ENCODE data around the gene SPSB4.

SPSB4 gene

DNA sequence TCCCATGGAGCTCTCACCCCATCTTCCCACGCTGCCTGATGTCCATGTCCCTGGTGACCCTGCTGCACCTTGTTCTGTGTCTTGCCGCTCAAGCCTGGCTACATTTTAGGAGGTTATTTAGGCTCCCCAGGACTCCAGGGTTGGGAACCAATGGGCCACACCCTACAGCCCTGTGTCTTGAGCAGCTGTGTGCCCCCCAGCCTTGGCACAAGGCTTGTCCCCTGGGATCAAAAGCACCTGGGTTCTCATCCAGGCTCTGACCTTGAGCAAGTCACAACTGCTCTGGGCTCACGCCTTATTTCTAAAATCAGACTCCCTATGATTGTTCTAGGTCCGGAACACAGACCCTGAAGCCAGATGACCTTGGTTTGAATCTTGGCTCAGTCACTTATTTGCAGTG is 14.1 kb downstream of the SPSB4 start:
- Histone ChIP-seq H3K4me3 (ENCODE audit: low read depth, low read length) (no peak overlapping the region), H3K4me1 (ENCODE audit: control insufficient read depth, insufficient read depth, low read length) (no peaks in the 10 kb centered on the region), H3K36me3 (ENCODE audit: control insufficient read depth in 2 of 2, insufficient read depth in 1 of 2, low read length in 2 of 2) (peaks cover 0 to 9% of the 10 kb centered on the region in 2 experiments; a peak in 1 of 3 replicates), H3K9me3 (ENCODE audit: control insufficient read depth, insufficient read depth, low read depth, low read length) (no peaks in the 10 kb centered on the region), H3K27ac (ENCODE audit: extremely low read depth, low read depth, low read length) (no peak overlapping the region)
- POLR2A ChIA-PET, result no interaction called here
- CTCF ChIA-PET, result interaction anchor here (0.6 to 1.5 kb wide), 2 partner anchors 14 to 54 kb away, joined by 3 to 4 read pairs; no protein-coding TSS in a partner anchor
- TF ChIP-seq GFI1B (tag by site-specific recombination; IDR thresholded peaks at IDR 0.05), result no peak
- TF ChIP-seq ZNF311 (tag by site-specific recombination; IDR thresholded peaks at IDR 0.05; ENCODE audit: borderline replicate concordance), result no peak
- no peak for TF ChIP-seq ZNF544 (tag by site-specific recombination; IDR thresholded peaks at IDR 0.05)
- no peak for TF ChIP-seq YY1 (tag by site-specific recombination; IDR thresholded peaks at IDR 0.05)
- TF ChIP-seq ZNF660 (tag by site-specific recombination; IDR thresholded peaks at IDR 0.05), result no peak
- TF ChIP-seq ZNF623 (tag by site-specific recombination; IDR thresholded peaks at IDR 0.05), result no peak
- TF ChIP-seq ZNF707 (tag by site-specific recombination; IDR thresholded peaks at IDR 0.05), result no peak

DNA sequence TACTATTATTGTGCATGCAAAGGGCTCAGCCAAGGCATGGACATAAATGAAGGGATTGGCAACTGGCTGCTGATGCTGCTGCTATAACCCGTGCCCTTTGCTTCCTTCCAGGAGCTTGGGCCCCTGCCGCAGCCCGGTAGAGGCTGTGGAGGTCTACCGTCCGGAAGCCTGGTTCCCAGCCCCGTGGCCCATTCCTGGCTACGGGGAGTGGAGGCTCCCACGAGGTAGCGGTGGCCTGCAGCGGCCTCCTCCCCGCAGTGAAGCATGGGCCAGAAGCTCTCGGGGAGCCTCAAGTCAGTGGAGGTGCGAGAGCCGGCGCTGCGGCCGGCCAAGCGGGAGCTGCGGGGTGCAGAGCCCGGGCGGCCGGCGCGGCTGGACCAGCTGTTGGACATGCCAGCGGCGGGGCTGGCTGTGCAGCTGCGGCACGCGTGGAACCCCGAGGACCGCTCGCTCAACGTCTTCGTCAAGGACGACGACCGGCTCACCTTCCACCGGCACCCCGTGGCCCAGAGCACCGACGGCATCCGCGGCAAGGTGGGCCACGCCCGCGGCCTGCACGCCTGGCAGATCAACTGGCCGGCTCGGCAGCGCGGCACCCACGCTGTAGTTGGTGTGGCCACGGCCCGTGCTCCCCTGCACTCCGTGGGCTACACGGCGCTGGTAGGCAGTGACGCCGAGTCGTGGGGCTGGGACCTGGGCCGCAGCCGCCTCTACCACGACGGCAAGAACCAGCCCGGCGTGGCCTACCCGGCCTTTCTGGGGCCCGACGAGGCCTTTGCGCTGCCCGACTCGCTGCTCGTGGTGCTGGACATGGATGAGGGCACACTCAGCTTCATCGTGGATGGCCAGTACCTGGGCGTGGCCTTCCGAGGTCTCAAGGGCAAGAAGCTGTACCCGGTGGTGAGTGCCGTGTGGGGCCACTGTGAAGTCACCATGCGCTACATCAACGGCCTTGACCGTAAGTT is 15.0 kb downstream of the SPSB4 start:
- Histone ChIP-seq H3K4me1 (ENCODE audit: control insufficient read depth, insufficient read depth, low read length) (no peaks in the 10 kb centered on the region), H3K36me3 (ENCODE audit: control insufficient read depth in 2 of 2, insufficient read depth in 1 of 2, low read length in 2 of 2) (peaks cover 0 to 9% of the 10 kb centered on the region in 2 experiments; a peak in 1 of 3 replicates), H3K9me3 (ENCODE audit: control insufficient read depth, insufficient read depth, low read depth, low read length) (no peaks in the 10 kb centered on the region), H3K4me3 (ENCODE audit: low read depth, low read length) (no peak overlapping the region), H3K27ac (ENCODE audit: extremely low read depth, low read depth, low read length) (no peak overlapping the region)
- TF ChIP-seq ZNF423 (tag by site-specific recombination; IDR thresholded peaks at IDR 0.05) (no peak), ZNF621 (tag by site-specific recombination; IDR thresholded peaks at IDR 0.05) (no peak), ZNF561 (tag by site-specific recombination; IDR thresholded peaks at IDR 0.05; ENCODE audit: borderline replicate concordance) (no peak), ZNF624 (tag by site-specific recombination; IDR thresholded peaks at IDR 0.05) (no peak)
- CTCF ChIA-PET, result no interaction called here
- POLR2A ChIA-PET, result interaction anchor here (1.3 kb wide), 1 partner anchor 14 kb away, joined by 3 read pairs; no protein-coding TSS in a partner anchor

DNA sequence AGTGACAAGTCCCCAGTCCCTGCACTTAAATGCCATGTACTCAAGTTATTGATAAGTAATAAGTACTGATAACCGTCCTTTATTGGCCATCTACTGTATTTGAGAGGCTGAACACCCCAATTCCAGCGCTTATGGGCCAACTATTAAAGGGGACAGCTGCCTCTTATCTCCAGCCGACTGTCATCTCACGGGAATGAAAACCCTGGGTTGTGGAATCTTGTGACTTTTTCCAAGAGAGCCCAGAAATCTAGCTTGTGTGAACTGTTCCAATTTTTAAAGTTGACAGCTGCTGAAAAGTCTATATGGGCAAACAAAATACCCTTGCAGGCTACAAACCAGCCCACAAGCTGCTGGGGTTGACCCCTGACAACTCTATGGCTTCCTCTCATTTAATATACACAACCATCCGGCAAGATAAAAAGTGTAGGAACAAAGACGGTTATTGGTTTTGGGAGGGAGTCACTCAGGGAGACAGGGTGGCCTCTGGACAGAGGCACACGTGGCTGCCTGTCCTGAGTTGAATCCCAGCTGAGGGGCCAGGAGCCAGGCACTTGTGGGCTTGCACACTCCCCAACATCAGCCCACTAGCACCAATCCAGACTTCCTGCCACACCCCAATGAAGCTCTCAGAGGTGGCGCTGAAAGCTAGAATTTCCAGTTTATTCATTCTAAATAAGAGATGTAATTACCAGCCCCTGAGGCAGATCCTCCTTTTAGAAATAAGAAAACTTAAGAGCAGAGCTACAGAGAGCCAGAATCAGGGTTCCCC is 16.2 kb downstream of the SPSB4 start:
- H3K4me1 ChIP-seq (ENCODE audit: control insufficient read depth, insufficient read depth, low read length), result no peaks in the 10 kb centered on the region
- peaks cover 0 to 9% of the 10 kb centered on the region in 2 experiments; a peak in 1 of 3 replicates for H3K36me3 ChIP-seq (ENCODE audit: control insufficient read depth in 2 of 2, insufficient read depth in 1 of 2, low read length in 2 of 2)
- H3K4me3 ChIP-seq (ENCODE audit: low read depth, low read length), result no peak overlapping the region
- no peaks in the 10 kb centered on the region for H3K9me3 ChIP-seq (ENCODE audit: control insufficient read depth, insufficient read depth, low read depth, low read length)
- CTCF ChIA-PET, result interaction anchor here (0.7 kb wide), 1 partner anchor 203 kb away, joined by 3 read pairs; no protein-coding TSS in a partner anchor
- POLR2A ChIA-PET, result interaction anchor here (1.3 kb wide), 1 partner anchor 15 kb away, joined by 3 read pairs; no protein-coding TSS in a partner anchor
- no peak overlapping the region for H3K27ac ChIP-seq (ENCODE audit: extremely low read depth, low read depth, low read length)
- TF ChIP-seq ZFP37 (tag by site-specific recombination; IDR thresholded peaks at IDR 0.05), result no peak
- TF ChIP-seq, protein P1, sequence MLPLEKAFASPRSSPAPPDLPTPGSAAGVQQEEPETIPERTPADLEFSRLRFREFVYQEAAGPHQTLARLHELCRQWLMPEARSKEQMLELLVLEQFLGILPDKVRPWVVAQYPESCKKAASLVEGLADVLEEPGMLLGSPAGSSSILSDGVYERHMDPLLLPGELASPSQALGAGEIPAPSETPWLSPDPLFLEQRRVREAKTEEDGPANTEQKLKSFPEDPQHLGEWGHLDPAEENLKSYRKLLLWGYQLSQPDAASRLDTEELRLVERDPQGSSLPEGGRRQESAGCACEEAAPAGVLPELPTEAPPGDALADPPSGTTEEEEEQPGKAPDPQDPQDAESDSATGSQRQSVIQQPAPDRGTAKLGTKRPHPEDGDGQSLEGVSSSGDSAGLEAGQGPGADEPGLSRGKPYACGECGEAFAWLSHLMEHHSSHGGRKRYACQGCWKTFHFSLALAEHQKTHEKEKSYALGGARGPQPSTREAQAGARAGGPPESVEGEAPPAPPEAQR (tag by site-specific recombination; IDR thresholded peaks at IDR 0.05), result no peak
- TF ChIP-seq, protein P2, sequence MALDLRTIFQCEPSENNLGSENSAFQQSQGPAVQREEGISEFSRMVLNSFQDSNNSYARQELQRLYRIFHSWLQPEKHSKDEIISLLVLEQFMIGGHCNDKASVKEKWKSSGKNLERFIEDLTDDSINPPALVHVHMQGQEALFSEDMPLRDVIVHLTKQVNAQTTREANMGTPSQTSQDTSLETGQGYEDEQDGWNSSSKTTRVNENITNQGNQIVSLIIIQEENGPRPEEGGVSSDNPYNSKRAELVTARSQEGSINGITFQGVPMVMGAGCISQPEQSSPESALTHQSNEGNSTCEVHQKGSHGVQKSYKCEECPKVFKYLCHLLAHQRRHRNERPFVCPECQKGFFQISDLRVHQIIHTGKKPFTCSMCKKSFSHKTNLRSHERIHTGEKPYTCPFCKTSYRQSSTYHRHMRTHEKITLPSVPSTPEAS (tag by site-specific recombination; IDR thresholded peaks at IDR 0.05), result no peak
- TF ChIP-seq ZNF585B (tag by site-specific recombination; IDR thresholded peaks at IDR 0.05), result no peak
- no peak for TF ChIP-seq ZNF324 (tag by site-specific recombination; IDR thresholded peaks at IDR 0.05)
- TF ChIP-seq ZNF341 (tag by site-specific recombination; IDR thresholded peaks at IDR 0.05; ENCODE audit: low read depth), result no peak
- TF ChIP-seq HOXC10 (CRISPR knock-in tag; IDR thresholded peaks at IDR 0.05), result no peak
- no peak for TF ChIP-seq EGR2 (tag by site-specific recombination; IDR thresholded peaks at IDR 0.05; ENCODE audit: low read depth)
- no peak for TF ChIP-seq IKZF3 (tag by site-specific recombination; IDR thresholded peaks at IDR 0.05)
- no peak for TF ChIP-seq ZNF239 (tag by site-specific recombination; IDR thresholded peaks at IDR 0.05)
- TF ChIP-seq ZNF350 (tag by site-specific recombination; IDR thresholded peaks at IDR 0.05), result no peak
- TF ChIP-seq, protein P3, sequence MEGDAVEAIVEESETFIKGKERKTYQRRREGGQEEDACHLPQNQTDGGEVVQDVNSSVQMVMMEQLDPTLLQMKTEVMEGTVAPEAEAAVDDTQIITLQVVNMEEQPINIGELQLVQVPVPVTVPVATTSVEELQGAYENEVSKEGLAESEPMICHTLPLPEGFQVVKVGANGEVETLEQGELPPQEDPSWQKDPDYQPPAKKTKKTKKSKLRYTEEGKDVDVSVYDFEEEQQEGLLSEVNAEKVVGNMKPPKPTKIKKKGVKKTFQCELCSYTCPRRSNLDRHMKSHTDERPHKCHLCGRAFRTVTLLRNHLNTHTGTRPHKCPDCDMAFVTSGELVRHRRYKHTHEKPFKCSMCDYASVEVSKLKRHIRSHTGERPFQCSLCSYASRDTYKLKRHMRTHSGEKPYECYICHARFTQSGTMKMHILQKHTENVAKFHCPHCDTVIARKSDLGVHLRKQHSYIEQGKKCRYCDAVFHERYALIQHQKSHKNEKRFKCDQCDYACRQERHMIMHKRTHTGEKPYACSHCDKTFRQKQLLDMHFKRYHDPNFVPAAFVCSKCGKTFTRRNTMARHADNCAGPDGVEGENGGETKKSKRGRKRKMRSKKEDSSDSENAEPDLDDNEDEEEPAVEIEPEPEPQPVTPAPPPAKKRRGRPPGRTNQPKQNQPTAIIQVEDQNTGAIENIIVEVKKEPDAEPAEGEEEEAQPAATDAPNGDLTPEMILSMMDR (tag by site-specific recombination; IDR thresholded peaks at IDR 0.05), result no peak
- no peak for TF ChIP-seq TRIM28 (IDR thresholded peaks at IDR 0.05; ENCODE audit: borderline replicate concordance, low read length)
